ENCODE results near the gene CCDC92B.
A peak's percentile ranks its signal among the peaks of the same experiment; 100 is the strongest.
"Not testable (repeated sequence)": the region's sequence is repeated elsewhere in the genome, so short reads cannot be mapped to it uniquely, and the experiment has no call there.

CCDC92B gene

DNA sequence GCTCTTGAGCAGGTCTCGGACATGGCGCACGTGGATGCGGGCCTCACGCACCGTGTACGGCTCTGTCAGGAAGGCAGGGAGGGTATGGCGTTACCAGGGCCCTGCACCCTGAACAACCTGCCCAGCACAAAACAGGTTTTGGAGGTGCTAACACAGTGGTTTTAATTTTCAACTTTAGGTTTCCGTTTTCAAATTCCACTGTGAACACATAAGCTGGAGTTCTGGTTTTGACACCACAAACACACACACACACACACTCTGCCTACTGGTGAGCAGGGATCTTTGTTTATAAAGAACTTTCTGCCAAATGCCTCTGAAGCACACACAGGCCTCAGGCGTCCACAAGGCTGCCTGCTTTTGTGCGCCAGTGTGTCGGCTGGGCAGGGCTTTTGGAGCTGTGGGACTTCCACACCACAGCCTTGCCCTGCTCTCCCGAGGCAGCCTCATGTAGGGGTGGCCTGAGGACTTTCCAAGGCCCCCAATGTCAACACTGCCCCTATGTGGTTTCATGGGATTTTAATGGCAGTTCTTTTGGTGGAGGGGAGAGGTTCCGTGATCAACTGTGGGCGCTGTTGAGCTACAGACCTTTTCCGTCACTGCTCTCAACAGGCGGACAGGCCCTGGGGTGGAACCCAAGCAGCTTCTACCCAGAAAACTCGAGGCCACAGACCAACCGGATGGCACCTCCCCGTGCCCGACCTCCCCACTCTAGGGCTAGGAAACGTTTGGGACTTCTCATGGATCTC lies 47.3 kb downstream of the CCDC92B start:
- no peak for DNase-seq

DNA sequence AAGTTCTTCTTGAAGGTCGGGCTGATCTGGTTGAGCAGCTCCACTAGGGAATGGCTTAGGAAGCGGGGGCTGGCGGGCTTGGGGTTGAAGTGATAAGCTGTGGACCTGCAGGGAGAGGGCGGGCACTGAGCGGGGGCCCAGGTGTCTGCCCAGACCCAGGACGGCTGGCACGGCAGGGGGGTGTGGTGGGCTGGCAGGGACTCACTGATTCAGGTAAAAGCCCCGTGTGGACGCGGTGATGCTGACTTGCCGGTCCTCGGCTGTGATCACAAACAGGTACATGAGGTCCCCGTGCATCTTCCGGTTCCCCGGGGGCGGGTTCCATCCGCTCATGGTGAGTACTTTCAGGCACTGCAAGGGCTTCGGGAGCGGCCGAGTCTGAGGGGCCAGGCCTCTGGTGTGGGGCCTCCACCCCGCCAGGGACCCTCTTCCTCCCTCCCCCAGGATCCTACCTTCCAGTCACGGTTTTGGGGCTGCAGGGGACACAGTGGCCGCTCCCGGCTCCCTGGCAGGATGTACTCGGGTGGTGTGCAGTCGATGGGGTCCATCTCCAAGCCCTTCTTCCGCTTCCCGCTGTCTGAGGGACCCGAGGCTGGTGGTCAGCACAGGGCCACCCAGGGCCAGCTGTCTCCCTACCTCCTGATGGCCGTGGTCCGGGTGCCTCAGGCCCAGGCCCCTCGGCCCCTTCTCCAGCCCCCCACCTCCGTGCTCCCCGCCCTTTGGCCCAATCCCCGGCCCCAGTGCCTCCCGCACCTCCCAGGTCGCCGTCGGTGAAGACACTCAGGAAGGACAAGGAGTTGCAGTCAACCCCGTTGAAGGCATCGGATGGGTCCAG lies 48.1 kb downstream of the CCDC92B start:
- no peak for DNase-seq

DNA sequence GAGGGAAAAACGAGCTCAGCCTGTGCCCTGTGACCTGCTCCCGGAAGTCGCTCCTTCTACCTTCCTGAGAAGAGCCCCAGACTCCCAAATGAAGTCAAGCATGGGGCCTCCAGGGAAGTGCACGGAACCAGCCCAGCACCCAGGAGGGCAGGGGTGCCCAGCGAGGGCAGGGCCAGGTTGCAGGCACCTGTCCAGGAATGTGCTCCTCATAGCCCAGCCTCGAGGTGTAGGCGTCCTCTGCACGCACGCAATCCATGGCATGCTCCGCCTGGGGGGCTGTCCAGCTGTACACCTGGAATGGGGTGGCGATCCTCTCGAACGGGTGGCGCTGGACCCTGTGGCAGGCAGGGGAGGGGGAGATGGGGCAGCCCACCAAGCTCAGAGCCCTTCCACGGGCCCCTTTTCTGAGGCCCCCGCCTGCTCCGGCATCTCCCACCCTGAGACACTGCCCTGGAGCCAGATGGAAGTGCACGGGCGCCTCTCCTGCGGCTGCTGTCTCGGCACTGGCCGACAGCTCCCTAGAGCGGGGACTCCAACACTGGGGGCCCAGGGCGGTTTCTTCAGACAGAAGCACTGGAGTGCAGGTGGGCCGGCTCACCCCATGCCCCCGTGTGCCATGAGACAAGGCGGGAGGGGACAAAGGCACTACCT lies 48.8 kb downstream of the CCDC92B start:
- no peak for DNase-seq

DNA sequence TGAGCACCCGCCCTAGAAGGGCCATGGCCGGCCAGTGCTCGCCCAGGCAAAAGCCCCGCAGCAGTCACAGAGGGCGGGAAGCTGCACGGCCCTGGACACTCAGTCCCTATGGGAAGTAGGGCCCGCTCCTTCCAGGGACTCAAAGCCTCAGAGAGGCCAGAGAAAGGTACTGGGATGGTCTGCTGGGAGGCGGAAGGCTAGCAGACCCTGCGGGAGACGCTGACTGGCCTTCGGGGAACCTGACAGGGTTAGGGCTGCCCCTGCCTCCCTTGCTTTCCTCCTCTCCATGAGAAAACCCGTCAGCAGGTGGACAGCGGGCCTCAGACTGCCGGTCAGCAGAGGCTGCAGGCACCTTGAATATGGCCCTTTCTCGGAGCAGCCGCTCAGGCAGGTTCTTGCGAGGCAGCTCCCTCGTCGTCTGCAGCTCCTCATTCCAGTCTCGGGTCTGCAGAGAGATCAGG lies 49.4 kb downstream of the CCDC92B start:
- DNase-seq: no peak

DNA sequence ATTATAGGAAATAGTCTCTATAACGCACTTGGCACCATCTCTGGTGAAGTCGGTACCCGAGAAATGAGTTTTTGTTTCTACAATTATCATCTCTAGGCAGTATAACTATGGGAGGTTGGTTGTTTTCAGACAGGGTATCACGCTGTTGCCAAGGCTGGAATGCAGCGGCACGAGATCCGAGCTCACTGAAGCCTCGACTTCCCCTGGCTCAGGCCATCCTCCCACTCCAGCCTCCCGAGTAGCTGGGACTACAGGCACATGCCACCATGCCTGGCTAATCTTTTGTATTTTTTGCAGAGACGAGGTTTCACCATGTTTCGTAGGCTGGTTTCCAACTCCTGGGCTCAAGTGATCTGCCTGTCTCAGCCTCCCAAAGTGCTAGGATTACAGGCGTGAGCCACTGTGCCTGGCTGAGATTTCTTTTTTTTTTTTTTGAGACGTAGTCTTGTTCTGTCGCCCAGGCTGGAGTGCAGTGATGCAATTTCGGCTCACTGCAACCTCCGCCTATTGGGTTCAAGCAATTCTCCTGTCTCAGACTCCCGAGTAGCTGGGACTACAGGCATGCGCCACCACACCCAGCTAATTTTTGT lies 50.1 kb downstream of the CCDC92B start:
- DNase-seq: not testable (repeated sequence)

DNA sequence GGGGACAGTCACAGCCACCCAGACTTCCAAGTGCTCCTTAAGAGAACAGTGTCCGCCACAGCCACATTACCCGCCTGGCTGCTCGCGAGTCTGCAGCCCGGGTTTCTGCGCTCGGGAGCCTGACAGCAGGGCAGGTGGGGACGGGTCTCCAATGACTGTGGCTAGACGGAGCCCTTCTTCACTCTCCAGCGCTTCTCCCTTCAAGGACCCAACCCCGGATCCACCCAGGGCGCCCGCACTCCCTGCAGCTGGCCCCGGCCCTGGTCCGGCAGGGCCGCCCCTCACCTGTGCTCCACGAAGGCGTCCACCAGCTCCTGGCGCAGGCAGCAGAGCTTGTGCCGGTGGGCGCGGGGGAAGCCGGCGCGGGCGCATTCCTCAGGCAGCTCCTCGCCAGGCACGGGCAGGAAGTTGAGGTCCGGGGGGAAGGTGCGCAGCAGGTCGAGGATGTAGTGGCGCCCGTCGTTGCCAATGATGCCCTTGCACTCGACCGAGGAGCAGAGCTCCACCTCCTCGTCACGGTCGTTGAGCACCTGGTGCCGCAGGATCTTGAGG lies 51.8 kb downstream of the CCDC92B start:
- no peak for DNase-seq

DNA sequence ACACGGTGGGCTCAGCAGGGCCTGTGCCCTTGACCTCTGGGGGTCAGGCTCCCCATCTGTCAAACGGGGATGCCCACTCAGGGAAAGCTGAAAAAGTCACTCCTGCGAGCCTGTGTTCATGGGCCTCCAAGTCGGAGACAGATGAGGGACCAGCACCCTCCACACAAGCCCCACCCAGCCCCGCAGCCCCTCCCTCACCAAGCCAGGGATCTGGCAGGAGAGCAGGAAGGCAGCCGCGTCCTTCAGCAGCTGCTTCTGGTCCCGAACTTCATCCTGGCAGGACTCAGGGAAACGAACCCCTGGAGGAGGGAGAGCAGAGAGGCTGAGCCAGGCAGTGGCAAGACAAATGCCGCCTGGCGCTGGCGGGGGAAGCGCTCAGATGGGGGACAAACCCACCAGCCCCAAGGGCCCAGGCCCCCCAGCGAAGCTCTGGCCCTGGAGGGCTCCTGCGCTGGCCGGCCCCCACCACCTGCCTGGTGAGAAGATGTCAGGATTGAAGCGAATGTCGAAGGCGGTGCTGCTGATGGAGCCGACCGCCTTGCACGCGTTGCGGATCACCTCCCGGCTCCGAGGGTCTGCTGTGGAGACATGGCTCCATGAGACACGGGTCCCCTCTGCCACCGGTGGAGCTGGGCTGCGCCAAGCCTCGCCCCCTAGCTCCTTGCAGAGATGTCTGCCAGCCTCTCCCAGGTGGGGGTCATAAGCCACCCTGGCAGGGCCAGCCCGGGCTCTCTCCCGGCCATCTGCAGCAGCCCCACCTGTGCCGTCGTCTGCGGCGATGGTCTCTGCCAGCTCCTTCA lies 53.3 kb downstream of the CCDC92B start:
- no peak for DNase-seq

DNA sequence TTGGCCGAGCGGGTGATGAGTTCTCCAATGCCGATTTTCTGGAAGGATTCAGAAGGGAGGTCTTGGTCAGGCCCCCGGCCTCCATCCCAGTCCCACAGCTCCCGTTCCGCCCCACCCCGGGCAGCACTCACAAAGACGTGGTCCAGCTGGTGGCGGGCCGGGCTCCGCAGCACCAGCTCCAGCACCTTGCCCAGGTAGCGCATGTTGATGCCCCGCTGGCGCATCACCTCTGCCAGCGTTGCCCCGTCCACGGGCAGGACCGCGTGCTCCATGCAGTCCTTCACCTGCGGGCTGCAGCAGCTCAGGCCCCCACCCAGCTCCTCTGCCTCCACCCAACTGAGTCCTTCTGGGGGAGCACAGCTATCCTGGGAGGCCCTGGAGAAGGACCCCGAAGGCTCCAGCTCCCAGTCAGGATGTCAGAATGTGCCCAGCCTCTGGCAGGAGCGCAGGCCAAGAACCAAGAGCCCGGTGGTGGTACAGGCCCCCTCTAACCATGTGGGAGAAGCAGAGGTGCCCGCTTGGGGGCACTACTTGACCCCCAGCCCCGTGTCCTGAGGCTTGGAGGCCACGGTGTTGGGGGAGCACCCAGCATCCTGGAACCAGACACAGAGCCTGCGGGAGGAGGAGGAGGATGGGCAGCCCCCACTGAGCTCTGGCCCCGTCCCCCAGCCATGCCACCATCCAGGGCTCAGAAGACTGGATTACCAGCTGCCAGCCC lies 54.0 kb downstream of the CCDC92B start:
- no peak for DNase-seq

DNA sequence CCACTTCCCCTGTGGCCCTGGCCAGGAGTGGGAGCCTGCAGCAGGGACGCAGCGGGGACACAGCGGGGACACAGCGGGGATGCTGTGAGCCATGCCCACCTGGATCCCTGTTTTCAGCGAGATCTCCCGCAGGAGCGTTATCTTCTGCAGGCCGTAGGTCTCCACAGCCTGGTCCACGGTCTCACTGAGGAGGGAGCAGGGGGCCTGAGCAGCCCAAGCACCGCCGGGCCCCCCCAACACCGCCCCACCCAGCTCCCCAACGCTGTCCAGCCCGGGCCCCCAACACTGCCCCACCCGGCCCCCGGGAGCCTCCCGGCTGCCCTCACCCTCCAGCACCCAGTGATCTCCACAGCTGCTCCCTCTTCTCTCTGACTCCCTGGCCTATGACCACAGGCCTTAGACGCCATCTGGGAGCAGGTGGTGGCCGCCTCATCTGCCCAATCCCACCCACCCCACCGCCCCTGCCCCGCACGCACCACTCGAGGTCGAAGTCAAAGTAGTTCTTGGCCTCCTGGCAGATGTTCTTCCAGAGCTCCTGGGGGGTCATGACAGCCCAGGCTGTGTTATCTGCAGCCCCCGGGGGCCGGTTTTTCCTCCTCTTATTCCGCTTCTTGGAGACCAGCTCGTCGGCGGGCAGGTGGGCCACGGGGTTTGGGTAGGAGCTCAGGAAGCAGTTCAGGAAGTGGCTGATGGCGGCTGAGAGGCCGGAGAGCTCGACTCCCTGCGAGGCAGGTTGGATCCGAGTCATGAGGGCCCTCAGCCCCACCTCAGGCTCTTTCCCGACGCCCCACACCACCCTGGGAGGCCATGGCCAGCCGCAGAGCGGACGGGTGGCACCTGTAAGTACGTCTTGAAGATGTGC lies 54.8 kb downstream of the CCDC92B start:
- DNase-seq: no peak

DNA sequence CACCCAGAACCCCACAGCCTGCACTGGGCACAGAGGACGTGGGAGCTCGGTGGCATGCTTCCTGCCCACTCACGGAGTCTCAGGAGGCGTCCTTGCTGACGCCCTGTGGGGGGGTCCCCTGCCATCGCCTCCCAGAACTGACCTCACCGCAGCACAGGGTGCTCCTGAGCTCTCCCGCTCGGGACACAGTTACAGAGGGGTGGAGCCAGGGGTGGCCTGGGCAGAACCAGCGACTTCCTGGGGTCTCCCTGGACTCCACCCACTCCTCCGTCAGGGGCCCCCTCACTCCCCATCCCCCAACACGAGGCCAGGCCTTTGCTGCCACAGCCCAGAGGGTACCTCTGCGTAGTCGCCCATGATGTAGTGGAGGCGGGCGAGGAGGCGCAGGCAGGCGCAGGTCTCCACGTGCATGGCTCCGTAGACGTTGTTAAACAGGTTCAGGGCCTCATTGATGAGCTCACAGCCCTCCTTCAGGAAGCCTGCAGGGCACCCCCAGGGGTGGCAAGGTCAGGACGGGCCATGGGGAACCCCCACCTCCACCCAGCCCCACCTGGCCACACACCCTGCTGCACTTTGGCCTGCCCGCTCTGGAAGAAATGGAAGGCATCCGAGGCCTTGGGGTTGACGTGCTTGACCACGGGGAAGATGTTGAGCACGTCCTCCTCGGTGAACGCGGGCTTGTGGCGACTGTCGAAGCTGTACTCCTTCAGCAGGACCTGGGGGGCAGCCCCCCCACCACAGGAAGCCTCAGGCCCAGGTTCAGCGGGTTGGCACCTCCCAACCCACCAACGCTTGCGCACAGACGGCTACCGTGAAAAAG lies 55.7 kb downstream of the CCDC92B start:
- no peak for DNase-seq

DNA sequence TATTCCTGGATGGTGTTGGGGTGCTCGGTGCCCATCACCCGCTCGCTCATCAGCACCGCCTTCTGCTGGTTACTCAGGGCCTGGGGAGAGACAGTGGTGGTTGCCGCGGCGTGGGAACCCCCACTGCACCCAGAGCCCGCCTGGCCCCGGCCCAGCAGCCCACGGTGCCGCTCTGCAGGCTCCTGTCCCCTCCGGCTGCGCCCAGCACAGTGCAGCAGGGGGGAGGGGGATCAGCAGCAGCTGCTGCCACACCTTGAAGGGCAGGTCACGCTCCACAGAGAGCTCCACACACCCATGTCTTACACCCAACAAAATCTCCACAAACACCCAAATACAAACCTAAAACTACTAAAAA lies 56.7 kb downstream of the CCDC92B start:
- DNase-seq: no peak

DNA sequence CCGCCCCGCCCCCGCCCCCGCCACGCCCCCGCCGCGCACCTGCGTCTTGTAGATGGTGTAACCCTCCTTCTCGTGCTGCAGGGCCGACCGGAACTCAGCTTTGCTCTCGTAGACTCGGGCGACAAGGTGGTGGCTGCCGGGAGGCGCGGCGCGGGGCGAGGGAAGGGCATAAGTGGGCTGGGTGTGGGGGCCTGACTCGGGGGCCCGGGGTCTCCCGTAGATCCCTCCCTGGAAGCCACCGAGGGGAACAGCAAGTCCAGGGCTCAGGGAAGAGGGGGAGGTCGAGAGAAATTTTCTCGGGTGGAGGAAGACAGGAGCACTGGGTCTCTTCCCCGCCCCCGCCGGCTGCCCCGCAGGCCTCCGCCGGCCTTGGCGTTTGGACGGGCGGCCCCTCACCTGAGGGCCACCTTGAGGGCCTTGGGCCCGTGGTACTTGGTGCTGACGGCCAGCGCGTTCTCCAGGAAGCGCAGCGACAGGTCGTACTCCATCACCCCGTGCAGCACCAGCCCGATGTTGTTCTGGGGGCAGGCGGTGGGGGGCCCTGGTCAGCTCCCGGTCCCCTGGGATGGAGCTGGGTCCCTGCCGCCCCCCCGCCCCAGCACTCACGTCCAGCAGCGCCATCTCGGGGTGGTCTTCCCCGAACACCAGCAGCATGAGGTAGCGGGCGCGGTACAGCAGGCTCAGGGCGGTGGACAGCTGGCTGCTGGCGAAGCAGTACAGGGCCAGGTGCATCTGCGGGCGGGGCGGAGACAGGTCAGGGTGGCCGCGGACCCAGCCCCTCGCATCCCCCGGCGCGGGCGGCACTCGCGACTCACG lies 57.3 kb downstream of the CCDC92B start:
- no peak for DNase-seq

DNA sequence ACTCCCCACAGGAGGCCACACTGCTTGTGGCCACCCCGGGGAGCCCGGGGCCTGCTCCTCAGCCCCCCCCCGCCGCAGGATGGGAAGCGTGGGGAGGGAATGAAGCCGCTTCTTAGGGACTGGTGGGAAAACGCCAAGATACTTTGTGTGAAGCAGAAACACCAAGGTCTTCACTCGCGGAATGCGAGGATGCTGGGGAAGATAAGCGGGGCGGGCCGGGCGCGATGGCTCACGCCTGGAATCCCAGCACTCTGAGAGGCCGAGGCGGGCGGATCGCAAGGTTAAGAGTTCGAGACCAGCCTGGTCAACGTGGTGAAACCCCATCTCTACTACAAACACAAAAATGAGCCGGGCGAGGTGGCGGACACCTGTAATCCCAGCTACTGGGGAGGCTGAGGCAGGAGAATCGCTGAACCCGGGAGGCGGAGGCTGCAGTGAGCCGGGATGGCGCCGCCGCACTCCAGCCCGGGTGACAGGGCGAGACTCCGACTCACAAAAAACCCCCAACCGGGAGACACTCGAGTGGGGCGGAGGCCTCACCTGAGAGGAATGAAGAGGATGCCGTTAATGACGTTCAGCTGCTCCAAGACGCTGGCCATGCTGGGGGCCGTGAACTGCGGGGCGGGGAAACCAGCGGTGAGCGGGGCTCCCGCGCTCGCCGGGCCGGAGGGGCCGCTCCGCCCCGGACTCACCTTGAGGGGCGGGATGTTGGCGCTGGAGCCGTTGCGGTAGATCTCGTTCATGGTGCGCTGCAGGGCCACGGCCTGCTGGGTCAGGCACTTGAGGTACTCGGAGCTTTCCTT lies 58.2 kb downstream of the CCDC92B start:
- no peak for DNase-seq

DNA sequence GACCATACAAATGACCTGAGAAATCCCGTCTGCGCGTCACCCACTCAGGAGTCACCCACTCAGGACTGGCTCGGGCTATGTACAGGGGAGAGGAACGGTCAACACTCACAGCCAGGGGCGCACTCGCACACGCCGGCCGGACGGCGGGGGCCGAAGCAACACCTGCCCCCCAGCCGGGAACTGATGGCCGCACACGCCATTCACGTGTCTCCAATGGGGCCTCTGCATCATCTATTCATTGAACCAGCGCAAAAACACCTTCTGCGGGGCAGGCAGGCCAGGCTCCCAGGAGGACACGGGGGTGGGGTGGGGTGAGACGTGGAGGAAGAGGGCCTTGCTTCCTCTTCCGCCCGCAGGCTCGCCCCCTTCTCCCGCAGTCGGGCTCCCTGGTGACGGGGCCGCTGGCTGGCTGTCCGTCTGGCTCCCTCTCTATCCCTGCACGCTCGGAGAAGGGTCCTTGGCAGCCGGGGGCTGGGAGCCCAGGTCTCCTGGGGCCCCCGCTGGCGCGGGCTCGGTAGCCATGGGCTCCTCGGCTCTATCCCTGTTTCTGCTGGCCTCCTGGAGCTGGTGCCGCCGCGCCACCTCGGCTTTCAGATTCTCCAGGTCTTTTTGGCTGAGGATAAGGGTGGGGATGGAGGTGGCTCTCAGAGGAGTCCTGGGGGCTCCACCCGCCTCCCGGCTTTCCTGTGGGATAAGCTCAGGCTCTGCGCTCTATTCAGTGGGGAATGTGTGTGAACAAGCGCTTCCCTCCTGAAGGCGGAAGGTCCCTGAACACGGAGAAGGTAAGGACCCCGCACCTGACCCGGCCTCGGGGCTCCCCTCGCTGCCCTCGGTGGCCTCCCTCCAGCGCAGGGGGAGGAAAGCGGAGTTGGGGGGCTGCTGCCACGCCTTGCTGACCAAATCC lies 59.0 kb downstream of the CCDC92B start:
- no peak for DNase-seq

DNA sequence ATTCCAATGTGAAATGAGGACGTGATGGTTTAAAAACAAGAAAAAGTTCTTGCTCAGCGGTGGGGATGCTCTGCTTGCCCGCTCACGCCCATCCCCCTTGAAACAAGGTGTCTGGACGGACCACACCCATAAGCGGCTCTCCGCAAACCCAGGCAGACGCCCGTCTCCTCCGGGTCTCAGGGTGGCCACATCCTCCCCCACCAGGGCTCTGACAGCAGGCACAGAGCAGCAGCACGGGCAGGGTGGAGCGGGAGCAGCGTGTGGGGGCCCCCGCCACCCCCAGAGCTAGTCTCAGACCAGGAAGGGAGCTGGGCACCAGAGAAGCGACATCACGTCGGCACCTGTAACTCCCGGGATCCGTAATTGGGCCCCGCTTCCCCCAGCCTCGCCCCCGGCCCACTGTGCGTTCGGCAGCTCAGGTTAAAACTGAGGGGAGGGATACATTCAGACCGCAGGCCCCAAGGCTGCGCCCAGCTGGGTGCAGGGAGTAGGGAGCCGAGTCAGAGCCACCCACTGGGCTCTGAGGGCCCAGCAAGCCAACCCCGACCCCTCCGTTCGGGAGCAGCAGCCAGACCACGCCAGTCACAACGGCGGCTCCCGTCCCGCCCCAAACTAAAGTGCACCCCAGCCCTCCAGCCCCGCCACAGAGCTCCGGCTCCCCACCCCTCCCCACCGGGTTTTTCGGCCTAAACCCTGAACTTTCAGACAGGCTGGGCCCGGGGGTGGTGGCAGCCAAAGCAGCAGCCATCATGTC lies 59.9 kb downstream of the CCDC92B start:
- DNase-seq: peak; percentile 39
